ENCODE measurements around the gene FDPS.
"Not testable (repeated sequence)": the region's sequence is repeated elsewhere in the genome, so short reads cannot be mapped to it uniquely, and the experiment has no call there.

Gene FDPS

DNA sequence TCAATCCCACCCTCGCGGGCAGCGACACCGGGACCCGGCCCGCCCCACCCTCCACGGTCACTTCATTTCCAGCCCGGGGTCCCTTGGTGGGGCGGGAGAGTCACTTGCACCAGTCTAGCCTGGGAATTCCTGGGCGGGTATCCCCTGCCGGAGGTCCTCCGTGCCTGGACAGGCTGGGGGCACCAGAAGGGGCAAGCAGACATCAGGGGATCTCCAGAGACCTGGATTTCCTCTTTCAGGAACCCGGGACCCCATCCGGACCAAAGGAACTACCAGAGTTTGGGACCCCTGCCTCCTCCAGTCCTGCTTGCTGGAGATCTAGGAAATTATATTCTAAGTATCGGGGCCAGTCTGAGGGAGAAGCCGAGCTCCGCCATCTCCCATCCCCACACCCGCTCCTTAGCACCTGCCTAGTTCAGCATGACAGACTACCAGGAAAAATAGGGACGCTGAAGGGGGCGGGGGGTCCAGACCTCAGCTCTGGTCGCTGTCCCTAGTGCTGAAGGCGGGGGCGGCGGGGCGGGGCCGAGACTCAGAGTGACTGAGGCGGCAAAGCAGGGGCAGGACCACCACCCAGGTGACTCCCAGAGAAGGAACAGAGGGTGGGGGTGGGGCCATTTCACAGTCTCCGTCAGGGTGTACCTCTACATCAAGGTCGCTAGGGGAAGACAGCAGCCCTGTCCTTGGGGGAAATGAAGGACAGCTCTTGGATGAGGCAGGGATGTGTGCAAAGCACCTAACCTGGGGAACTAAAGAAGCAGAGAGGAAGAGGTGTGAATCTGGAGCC is 30.6 kb upstream of the FDPS start:
- no peaks in the 10 kb centered on the region for H3K36me3 Mint-ChIP-seq (ENCODE audit: low read depth)

DNA sequence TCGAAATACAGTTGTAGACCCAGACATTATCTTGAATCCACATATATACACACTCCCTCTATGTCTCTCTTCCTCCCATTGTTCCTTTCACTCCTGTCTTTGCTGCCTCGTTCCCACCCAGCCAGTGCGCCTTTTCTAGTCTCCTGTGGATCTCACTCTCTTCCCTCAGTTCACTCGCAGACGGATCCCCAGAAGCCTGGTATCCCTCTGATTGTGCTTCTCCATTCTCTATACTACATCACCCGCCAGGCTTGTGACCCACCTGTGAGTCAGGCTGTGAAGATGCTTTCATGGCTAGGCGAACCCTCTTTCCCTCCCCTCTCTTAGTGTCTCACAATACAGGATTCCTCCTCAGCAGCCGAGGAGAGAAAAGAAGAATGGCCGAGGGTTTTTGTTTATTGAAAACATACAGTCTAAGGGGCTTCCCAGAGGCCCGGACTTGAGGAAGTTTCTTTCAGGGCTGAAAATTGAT is 29.9 kb upstream of the FDPS start:
- Mint-ChIP-seq H3K27me3 (no peaks in the 10 kb centered on the region), H3K4me3 (peak overlapping the region; percentile 75), H3K27ac (no peak overlapping the region), H3K9me3 (no peaks in the 10 kb centered on the region), H3K36me3 (ENCODE audit: low read depth) (no peaks in the 10 kb centered on the region), H3K4me1 (ENCODE audit: low read depth) (peaks cover 28% of the 10 kb centered on the region)

More for the DNA sequence above, 30.6 kb upstream of the FDPS start:
- no peaks in the 10 kb centered on the region for H3K9me3 Mint-ChIP-seq
- peaks cover 29% of the 10 kb centered on the region for H3K4me1 Mint-ChIP-seq (ENCODE audit: low read depth)
- H3K27ac Mint-ChIP-seq: no peak overlapping the region
- H3K4me3 Mint-ChIP-seq: peak overlapping the region; percentile 75
- no peaks in the 10 kb centered on the region for H3K27me3 Mint-ChIP-seq

DNA sequence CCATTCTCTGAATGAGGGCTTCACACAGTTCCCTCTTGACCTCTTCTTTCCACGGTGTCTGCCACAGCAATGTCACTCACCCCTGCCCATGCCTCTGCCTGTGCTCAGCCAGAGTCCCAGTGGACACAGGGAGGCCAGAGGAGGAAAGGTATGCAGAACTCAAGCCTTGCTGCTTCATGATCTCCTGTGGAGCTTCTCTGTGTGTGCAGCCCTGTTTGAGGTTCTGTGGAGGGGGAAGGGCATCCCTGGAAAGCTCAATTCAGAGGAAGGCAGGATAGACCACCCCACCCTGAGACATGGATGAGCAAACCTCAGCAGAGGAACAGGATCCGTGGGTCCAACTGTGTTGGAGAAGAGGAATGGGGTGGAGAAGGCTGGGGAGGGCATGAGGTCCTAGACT is 29.4 kb upstream of the FDPS start:
- Mint-ChIP-seq H3K4me3 (no peak overlapping the region), H3K27me3 (no peaks in the 10 kb centered on the region), H3K9me3 (no peaks in the 10 kb centered on the region), H3K36me3 (ENCODE audit: low read depth) (no peaks in the 10 kb centered on the region), H3K4me1 (ENCODE audit: low read depth) (peaks cover 25% of the 10 kb centered on the region), H3K27ac (no peak overlapping the region)

DNA sequence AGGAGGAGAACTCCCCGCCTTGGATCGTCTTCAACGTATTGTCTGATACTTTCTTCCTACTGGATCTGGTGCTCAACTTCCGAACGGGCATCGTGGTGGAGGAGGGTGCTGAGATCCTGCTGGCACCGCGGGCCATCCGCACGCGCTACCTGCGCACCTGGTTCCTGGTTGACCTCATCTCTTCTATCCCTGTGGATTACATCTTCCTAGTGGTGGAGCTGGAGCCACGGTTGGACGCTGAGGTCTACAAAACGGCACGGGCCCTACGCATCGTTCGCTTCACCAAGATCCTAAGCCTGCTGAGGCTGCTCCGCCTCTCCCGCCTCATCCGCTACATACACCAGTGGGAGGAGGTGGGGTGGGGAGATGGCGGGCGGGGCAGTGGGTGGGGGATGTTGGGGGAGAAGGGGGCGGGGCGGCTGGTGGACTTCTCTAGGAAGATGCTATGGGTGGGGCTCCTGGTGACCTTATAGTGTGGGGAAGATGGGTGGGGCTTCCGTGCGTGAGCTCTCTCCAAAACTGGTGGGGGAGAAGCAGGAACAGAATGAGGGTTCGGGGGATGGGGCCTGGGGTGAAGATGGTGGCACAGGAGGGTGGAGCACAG is 26.1 kb upstream of the FDPS start:
- Mint-ChIP-seq H3K4me3 (no peak overlapping the region), H3K9me3 (no peaks in the 10 kb centered on the region), H3K4me1 (ENCODE audit: low read depth) (peaks cover 9% of the 10 kb centered on the region), H3K27ac (no peak overlapping the region), H3K36me3 (ENCODE audit: low read depth) (no peaks in the 10 kb centered on the region), H3K27me3 (no peaks in the 10 kb centered on the region)

DNA sequence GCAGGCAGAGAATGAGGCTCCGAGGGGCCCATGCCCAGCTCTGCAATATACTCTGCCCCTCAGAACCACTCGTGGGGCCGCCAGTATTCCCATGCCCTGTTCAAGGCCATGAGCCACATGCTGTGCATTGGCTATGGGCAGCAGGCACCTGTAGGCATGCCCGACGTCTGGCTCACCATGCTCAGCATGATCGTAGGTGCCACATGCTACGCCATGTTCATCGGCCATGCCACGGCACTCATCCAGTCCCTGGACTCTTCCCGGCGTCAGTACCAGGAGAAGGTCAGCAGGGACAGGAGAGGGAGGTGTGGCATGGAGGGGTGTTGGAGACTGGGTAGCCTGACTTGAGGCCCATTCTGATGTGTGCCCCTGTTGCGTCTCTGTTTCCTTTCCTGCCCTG is 24.2 kb upstream of the FDPS start:
- H3K27me3 Mint-ChIP-seq: no peaks in the 10 kb centered on the region
- no peaks in the 10 kb centered on the region for H3K36me3 Mint-ChIP-seq (ENCODE audit: low read depth)
- H3K27ac Mint-ChIP-seq: no peak overlapping the region
- no peaks in the 10 kb centered on the region for H3K9me3 Mint-ChIP-seq
- H3K4me1 Mint-ChIP-seq (ENCODE audit: low read depth): no peaks in the 10 kb centered on the region
- no peak overlapping the region for H3K4me3 Mint-ChIP-seq

GRCh38 chr1:155285063-155285462 is 23.6 kb upstream of the FDPS start:
- no peaks in the 10 kb centered on the region for H3K36me3 Mint-ChIP-seq (ENCODE audit: low read depth)
- no peaks in the 10 kb centered on the region for H3K9me3 Mint-ChIP-seq
- no peak overlapping the region for H3K27ac Mint-ChIP-seq
- no peaks in the 10 kb centered on the region for H3K27me3 Mint-ChIP-seq
- H3K4me1 Mint-ChIP-seq (ENCODE audit: low read depth): no peaks in the 10 kb centered on the region
- H3K4me3 Mint-ChIP-seq: no peak overlapping the region

GRCh38 chr1:155285631-155286044 is 23.0 kb upstream of the FDPS start:
- no peaks in the 10 kb centered on the region for H3K36me3 Mint-ChIP-seq (ENCODE audit: low read depth)
- H3K4me1 Mint-ChIP-seq (ENCODE audit: low read depth): no peaks in the 10 kb centered on the region
- H3K4me3 Mint-ChIP-seq: no peak overlapping the region
- H3K27ac Mint-ChIP-seq: no peak overlapping the region
- no peaks in the 10 kb centered on the region for H3K9me3 Mint-ChIP-seq
- no peaks in the 10 kb centered on the region for H3K27me3 Mint-ChIP-seq

DNA sequence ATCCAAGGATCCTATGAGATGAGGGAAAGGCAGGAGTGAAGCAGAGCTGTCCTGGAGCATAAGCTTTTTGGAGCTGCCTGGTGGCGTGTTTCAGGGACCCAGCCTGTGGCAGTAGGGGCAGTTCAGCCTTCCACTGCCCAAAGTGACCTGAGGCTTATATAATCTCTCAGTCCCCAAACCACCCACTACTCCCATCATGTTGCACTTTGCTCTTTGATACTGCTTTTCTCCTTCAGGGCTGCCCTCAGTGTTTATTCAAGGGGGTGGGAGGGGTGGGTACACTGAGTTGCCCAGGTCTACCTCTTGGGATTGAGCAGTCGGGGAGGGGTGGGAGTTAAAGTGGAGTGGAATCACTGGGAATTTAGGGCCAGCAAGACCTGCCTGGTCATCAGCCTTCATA is 22.1 kb upstream of the FDPS start:
- Mint-ChIP-seq H3K36me3 (ENCODE audit: low read depth) (no peaks in the 10 kb centered on the region), H3K4me1 (ENCODE audit: low read depth) (no peaks in the 10 kb centered on the region), H3K27me3 (no peaks in the 10 kb centered on the region), H3K27ac (no peak overlapping the region), H3K9me3 (no peaks in the 10 kb centered on the region), H3K4me3 (no peak overlapping the region)

DNA sequence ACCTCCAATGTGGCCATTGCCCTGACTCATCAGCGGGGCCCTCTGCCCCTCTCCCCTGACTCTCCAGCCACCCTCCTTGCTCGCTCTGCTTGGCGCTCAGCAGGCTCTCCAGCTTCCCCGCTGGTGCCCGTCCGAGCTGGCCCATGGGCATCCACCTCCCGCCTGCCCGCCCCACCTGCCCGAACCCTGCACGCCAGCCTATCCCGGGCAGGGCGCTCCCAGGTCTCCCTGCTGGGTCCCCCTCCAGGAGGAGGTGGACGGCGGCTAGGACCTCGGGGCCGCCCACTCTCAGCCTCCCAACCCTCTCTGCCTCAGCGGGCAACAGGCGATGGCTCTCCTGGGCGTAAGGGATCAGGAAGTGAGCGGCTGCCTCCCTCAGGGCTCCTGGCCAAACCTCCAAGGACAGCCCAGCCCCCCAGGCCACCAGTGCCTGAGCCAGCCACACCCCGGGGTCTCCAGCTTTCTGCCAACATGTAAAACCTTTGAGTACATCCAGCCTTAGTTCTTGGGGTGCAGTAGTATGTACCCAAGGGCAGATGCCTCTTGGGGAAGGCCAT is 20.6 kb upstream of the FDPS start:
- H3K9me3 Mint-ChIP-seq: no peaks in the 10 kb centered on the region
- H3K27me3 Mint-ChIP-seq: no peaks in the 10 kb centered on the region
- no peak overlapping the region for H3K27ac Mint-ChIP-seq
- H3K4me3 Mint-ChIP-seq: no peak overlapping the region
- no peaks in the 10 kb centered on the region for H3K4me1 Mint-ChIP-seq (ENCODE audit: low read depth)
- H3K36me3 Mint-ChIP-seq (ENCODE audit: low read depth): no peaks in the 10 kb centered on the region

DNA sequence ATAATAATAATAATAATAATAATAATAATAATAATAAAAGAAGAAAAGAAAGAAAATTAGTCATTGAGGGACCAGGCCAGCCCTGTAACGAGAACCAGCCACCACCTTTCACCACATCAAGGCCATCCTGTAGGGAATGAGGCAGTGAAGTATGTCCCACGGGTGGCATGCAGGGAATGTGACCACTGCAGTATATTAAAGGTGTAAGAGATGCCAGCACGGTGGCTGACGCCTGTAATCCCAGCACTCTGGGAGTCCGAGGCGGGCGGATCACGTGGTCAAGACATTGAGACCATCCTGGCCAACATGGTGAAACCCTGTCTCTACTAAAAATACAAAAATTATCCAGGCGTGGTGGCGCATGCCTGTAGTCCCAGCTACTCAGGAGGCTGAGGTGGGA is 17.7 kb upstream of the FDPS start:
- H3K27ac Mint-ChIP-seq; H3K36me3 Mint-ChIP-seq (ENCODE audit: low read depth); H3K4me1 Mint-ChIP-seq (ENCODE audit: low read depth); H3K4me3 Mint-ChIP-seq; H3K9me3 Mint-ChIP-seq: not testable (repeated sequence)
- H3K27me3 Mint-ChIP-seq: peaks cover 24% of the 10 kb centered on the region

GRCh38 chr1:155293086-155293749 is 15.4 kb upstream of the FDPS start:
- H3K27ac Mint-ChIP-seq: no peak overlapping the region
- peaks cover 3% of the 10 kb centered on the region for H3K4me1 Mint-ChIP-seq (ENCODE audit: low read depth)
- no peak overlapping the region for H3K4me3 Mint-ChIP-seq
- no peaks in the 10 kb centered on the region for H3K9me3 Mint-ChIP-seq
- H3K36me3 Mint-ChIP-seq (ENCODE audit: low read depth): no peaks in the 10 kb centered on the region
- peaks cover 42% of the 10 kb centered on the region for H3K27me3 Mint-ChIP-seq

- Mint-ChIP-seq H3K27ac (no peak overlapping the region), H3K36me3 (ENCODE audit: low read depth) (no peaks in the 10 kb centered on the region), H3K9me3 (no peaks in the 10 kb centered on the region), H3K4me3 (no peak overlapping the region), H3K4me1 (ENCODE audit: low read depth) (peaks cover 3% of the 10 kb centered on the region), H3K27me3 (peaks cover 42% of the 10 kb centered on the region)
Observed at GRCh38 chr1:155294520-155295182, 14.0 kb upstream of the FDPS start.

- no peak overlapping the region for H3K27ac Mint-ChIP-seq
- H3K9me3 Mint-ChIP-seq: no peaks in the 10 kb centered on the region
- H3K4me1 Mint-ChIP-seq (ENCODE audit: low read depth): peaks cover 3% of the 10 kb centered on the region
- H3K4me3 Mint-ChIP-seq: no peak overlapping the region
- H3K36me3 Mint-ChIP-seq (ENCODE audit: low read depth): no peaks in the 10 kb centered on the region
- H3K27me3 Mint-ChIP-seq: peaks cover 42% of the 10 kb centered on the region
Observed at GRCh38 chr1:155295183-155295941, 13.3 kb upstream of the FDPS start.

GRCh38 chr1:155295942-155296267 is 12.8 kb upstream of the FDPS start:
- Mint-ChIP-seq H3K27me3 (peaks cover 42% of the 10 kb centered on the region), H3K9me3 (no peaks in the 10 kb centered on the region), H3K36me3 (ENCODE audit: low read depth) (no peaks in the 10 kb centered on the region), H3K27ac (no peak overlapping the region), H3K4me1 (ENCODE audit: low read depth) (peaks cover 3% of the 10 kb centered on the region), H3K4me3 (no peak overlapping the region)

Measured in stimulated activated naive CD8-positive, alpha-beta T cell treated with anti-CD3 and anti-CD28 coated beads, Interleukin-15, Interleukin-2, amounts not matched to agents 100 ng/mL and 50 ng/mL, for 24 hours (primary cell).